Right cardiac atrium (tissue), 5 donors: ENCODE results near the gene PSG11. TPM values are rescaled to one million over a fixed set of nuclear protein-coding genes. Genes with fewer than 3 reads are reported as not detected.
"Not testable (repeated sequence)": the region's sequence is repeated elsewhere in the genome, so short reads cannot be mapped to it uniquely, and the experiment has no call there.

ENCODE experiments used
- ATAC-seq, 2 donors: fragments of 200-7000 bp; cut with Tn5 transposase; one replicate each; pipeline versions ENCODE4 v1.8.0 to v1.9.1; 2020; ENCODE audit warnings: moderate library complexity in 2 of 2, mild to moderate bottlenecking in 1 of 2
- DNase-seq, 3 donors: peaks; one replicate each; pipeline ENCODE4 v3.0.0-alpha.2; 2020
- H3K27ac ChIP-seq: one replicate; pipeline ENCODE4 v1.5.1; 2013; ENCODE audit warnings: mild to moderate bottlenecking, low read length, control low read depth, moderate library complexity
- H3K27me3 ChIP-seq: one replicate; pipeline ENCODE4 v1.6.1; 2013; ENCODE audit not compliant: control insufficient read depth, insufficient read depth
- H3K4me1 ChIP-seq: one replicate; pipeline ENCODE4 v1.6.1; 2013; ENCODE audit warnings: low read length; ENCODE audit not compliant: control insufficient read depth, insufficient read depth
- H3K4me3 ChIP-seq: one replicate; pipeline ENCODE4 v1.5.1; 2013; ENCODE audit warnings: low read length, control low read depth
- H3K9me3 ChIP-seq: one replicate; pipeline ENCODE4 v1.6.1; 2013; ENCODE audit warnings: low read length; ENCODE audit not compliant: control insufficient read depth
- WGBS: extraction: QIAGEN DNeasy Blood & Tissue Kit; methylation state at CpG from one replicate; pipeline ENCODE4 v1.1.7; 2013; 5-methylcytosine and 5-hydroxymethylcytosine counted together
- intact Hi-C, 4 donors: fragments of 100-400 bp; cut with DNase I; formaldehyde crosslinking; loops; one replicate each; pipeline versions ENCODE4 v1.11.0 to v1.14.0; 2022 to 2023
- long read RNA-seq, 4 donors: library from polyadenylated mRNA; unstranded; transcript quantifications; one replicate each; pipeline ENCODE4 v2.0.0, GENCODE V29; 2020 to 2021
- polyA plus RNA-seq: library from polyadenylated mRNA; stranded (reverse); fragments of 200-250 nt; gene quantifications from one replicate; pipeline ENCODE4 v1.2.3, GENCODE V29; 2013
- total RNA-seq, 4 donors: library from RNA; stranded (reverse); fragmentation: NEBNext Ultra II Directional; extraction: Animal tissue kit (Norgen Biotek cat#: 25700); gene quantifications; one replicate each; pipeline ENCODE4 v1.2.1, GENCODE V29; 2021
- donor health status: healthy with polysubstance abuse.
- donor health status: DM: no; HTN: yes; CAD: no.
- donor health status: DM: no; HTN: no; CAD: no.
- donor health status: DM: no; HTN: yes; CAD: no; lungs with severe emphysema.
- donor health status: DM: yes; HTN: yes; CAD: no.

PSG11 gene
- total RNA-seq = not detected
- polyA plus RNA-seq = not detected
- long read RNA-seq, donor 1 = 0 reads
- long read RNA-seq, donor 2 = 0 reads
- long read RNA-seq, donor 3 = 0 reads
- long read RNA-seq, donor 4 = 0 reads

DNA sequence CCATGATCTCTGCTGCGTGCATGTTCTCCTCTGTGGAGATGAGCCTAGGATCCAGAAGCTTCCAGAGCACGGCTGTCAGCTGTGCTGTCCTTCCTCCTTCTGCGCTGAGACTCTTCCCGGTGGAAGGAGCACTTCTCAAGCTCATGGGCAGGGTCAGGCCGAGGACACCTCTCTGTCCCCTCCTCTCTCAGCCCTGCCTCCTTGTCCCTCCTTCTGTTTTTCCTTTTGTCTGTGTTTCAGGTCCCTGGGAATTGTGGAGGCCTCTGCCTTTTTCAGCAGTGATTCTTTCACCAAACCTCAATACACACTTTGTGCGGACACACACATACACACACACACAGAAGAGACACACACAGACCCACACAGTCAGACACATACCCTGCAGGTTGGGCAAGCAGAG, at the start of gene PSG11:
PSG11 (minus strand) TSS at position 101 of the 400 bp plus-strand sequence; CDS start at position 4, 97 bp downstream.
- intact Hi-C loops, H3K4me1 ChIP-seq, H3K9me3 ChIP-seq, H3K27ac ChIP-seq, H3K27me3 ChIP-seq, H3K4me3 ChIP-seq, DNase-seq, ATAC-seq: not testable (repeated sequence)
- 76% methylated on average over 6 of the region's 6 CpGs for WGBS

DNA sequence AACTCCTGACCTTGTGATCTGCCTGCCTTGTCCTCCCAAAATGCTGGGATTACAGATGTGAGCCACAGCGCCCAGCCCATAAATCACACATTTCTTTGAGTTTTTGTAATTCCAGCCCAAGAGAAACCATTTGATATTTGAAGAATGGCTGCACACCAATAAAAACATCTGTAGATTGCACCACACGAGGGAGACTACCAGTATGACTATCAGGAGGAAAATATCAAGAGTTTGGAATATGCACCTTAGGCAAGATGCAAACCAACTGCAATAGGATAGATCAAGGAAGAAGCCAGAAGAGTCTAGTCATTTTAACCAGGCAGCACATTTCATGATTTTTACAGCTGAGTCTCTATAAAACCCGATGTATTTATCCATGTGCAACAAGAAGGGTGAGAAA, 36.1 kb upstream of the PSG11 start:
- ATAC-seq, DNase-seq, H3K9me3 ChIP-seq, intact Hi-C loops, H3K4me3 ChIP-seq, H3K27ac ChIP-seq, H3K27me3 ChIP-seq, H3K4me1 ChIP-seq: not testable (repeated sequence)
- 69% methylated on average over 3 of the region's 3 CpGs for WGBS

GRCh38 chr19:43061326-43061725, 35.1 kb upstream of the PSG11 start:
- DNase-seq, intact Hi-C loops, H3K27ac ChIP-seq, ATAC-seq, H3K4me3 ChIP-seq, H3K4me1 ChIP-seq, H3K27me3 ChIP-seq, H3K9me3 ChIP-seq: not testable (repeated sequence)
- WGBS = 65% methylated on average over 3 of the region's 3 CpGs

GRCh38 chr19:43060254-43060653, 34.0 kb upstream of the PSG11 start:
- WGBS = 67% methylated on average over 3 of the region's 3 CpGs
- H3K4me3 ChIP-seq, H3K9me3 ChIP-seq, H3K27ac ChIP-seq, H3K27me3 ChIP-seq, DNase-seq, H3K4me1 ChIP-seq, ATAC-seq, intact Hi-C loops: not testable (repeated sequence)

DNA sequence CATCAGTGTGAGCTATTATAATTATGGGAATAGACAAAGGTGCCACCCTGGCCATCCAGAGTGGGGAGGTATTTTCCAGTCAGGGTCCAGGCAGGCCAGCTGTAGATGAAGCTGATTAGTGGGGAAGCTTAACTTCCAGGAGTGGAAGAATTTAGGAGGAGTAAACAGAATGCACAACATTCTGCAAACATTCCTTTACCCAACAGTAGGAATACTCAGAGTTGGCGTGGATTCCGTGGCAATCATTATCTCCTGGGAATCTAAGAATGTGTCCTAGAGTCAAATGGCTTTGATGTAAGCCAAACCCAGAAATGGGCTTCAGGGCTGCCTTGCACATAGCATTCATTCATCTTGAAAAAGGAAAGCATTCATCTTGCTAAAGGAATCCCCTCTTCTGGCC, 33.2 kb upstream of the PSG11 start:
- H3K4me1 ChIP-seq, H3K9me3 ChIP-seq, DNase-seq, H3K4me3 ChIP-seq, H3K27ac ChIP-seq, intact Hi-C loops, H3K27me3 ChIP-seq, ATAC-seq: not testable (repeated sequence)
- WGBS = 80% methylated on average over 2 of the region's 2 CpGs

- WGBS = 30% methylated on average over 2 of the region's 2 CpGs
- H3K27ac ChIP-seq, H3K4me1 ChIP-seq, H3K9me3 ChIP-seq, H3K27me3 ChIP-seq, ATAC-seq, intact Hi-C loops, H3K4me3 ChIP-seq, DNase-seq: not testable (repeated sequence)
Observed at GRCh38 chr19:43058440-43058839, 32.2 kb upstream of the PSG11 start.

DNA sequence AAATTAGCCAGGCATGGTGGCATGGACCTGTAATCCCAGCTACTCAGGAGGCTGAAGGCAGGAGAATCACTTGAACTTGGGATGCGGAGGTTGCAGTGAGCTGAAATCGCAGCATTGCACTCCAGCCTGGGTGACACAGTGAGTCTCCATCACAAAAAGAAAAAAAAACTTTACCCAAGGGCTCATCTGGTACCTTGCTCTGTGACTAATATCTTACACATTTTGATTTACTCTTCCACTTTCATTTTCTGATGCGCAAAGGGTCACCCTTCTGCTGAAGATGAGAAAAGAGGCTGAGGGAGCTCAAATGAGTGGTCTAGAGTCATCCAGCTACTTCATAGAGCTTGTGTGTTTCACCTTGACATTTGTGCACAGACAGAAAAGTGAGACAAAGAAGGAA, 21.7 kb upstream of the PSG11 start:
- ATAC-seq = not testable (repeated sequence)

DNA sequence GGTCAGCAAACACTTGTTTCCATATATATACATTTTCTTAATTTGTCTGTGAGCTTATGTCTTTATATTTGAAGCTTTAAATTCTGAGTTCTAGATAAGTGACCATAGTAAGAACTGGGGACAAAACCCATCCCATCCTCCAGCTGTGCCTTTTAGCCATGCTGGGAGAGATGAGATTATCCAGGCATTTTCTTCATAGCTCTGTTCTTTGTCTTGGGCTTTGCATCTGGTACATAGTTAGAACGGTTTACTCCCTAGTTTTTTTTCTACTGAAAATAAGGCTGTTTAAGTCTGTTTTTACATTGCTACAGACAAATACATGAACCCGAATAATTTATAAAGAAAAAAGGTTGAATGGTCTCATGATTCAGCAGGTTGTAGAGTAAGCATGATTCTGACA, 20.3 kb upstream of the PSG11 start:
- 71% methylated on average over 2 of the region's 2 CpGs for WGBS

More for the DNA sequence above, 21.7 kb upstream of the PSG11 start:
- DNase-seq, H3K4me1 ChIP-seq, H3K4me3 ChIP-seq, H3K27ac ChIP-seq, H3K9me3 ChIP-seq, H3K27me3 ChIP-seq, intact Hi-C loops: not testable (repeated sequence)
- WGBS = 66% methylated on average over 3 of the region's 3 CpGs

GRCh38 chr19:43043492-43044180, 17.4 kb upstream of the PSG11 start:
- H3K27me3 ChIP-seq, H3K4me3 ChIP-seq, ATAC-seq, H3K27ac ChIP-seq, H3K4me1 ChIP-seq, H3K9me3 ChIP-seq, intact Hi-C loops, DNase-seq: not testable (repeated sequence)
- 72% methylated on average over 1 of the region's 1 CpG for WGBS

More for the DNA sequence above, 20.3 kb upstream of the PSG11 start:
- intact Hi-C loops, H3K27ac ChIP-seq, DNase-seq, H3K27me3 ChIP-seq, H3K4me3 ChIP-seq, ATAC-seq, H3K4me1 ChIP-seq, H3K9me3 ChIP-seq: not testable (repeated sequence)

- 23% methylated on average over 2 of the region's 2 CpGs for WGBS
- H3K9me3 ChIP-seq, H3K27me3 ChIP-seq, ATAC-seq, intact Hi-C loops, H3K27ac ChIP-seq, H3K4me3 ChIP-seq, H3K4me1 ChIP-seq, DNase-seq: not testable (repeated sequence)
Observed at GRCh38 chr19:43031645-43032044, 5.4 kb upstream of the PSG11 start.

- Histone ChIP-seq H3K4me3 (no peak overlapping the region), H3K4me1 (no peaks in the 10 kb centered on the region), H3K9me3 (no peaks in the 10 kb centered on the region), H3K27ac (no peak overlapping the region), H3K27me3 (no peaks in the 10 kb centered on the region)
- DNase-seq = no peak
- 72% methylated on average over 4 of the region's 4 CpGs for WGBS
- intact Hi-C loops = no loop called here
- ATAC-seq = no peak
Observed at GRCh38 chr19:43028866-43029265, 2.6 kb upstream of the PSG11 start.
